Left ventricle myocardium inferior (tissue), 1 donor: ENCODE measurements around the gene NKIRAS2. TPM values are rescaled to one million over a fixed set of nuclear protein-coding genes. Genes with fewer than 3 reads are reported as not detected.
A peak's percentile ranks its signal among the peaks of the same experiment; 100 is the strongest.

Experiments used
- DNase-seq: peaks from one replicate; pipeline ENCODE4 v3.0.0-alpha.2; 2020
- H3K27ac ChIP-seq: fragments of 200-600 bp; replicated peaks from 2 replicates; pipeline ENCODE4 v1.8.0; 2021
- H3K27me3 ChIP-seq: fragments of 200-600 bp; 2 replicates; pipeline ENCODE4 v1.8.0; 2021; ENCODE audit warnings: low read depth
- H3K36me3 ChIP-seq: fragments of 200-600 bp; 2 replicates; pipeline ENCODE4 v1.8.0; 2021
- H3K4me1 ChIP-seq: fragments of 200-600 bp; 2 replicates; pipeline ENCODE4 v1.8.0; 2021
- H3K4me3 ChIP-seq: fragments of 200-600 bp; 2 replicates; pipeline ENCODE4 v1.8.0; 2021; ENCODE audit warnings: mild to moderate bottlenecking, moderate library complexity
- H3K9me3 ChIP-seq: fragments of 200-600 bp; replicated peaks from 2 replicates; pipeline ENCODE4 v1.8.0; 2021
- intact Hi-C: fragments of 100-400 bp; cut with micrococcal nuclease; formaldehyde crosslinking; loops from one replicate; pipeline ENCODE4 v1.11.0; 2022
- long read RNA-seq: library from polyadenylated mRNA; unstranded; transcript quantifications from one replicate; pipeline ENCODE4 v2.0.0, GENCODE V29; 2021
- total RNA-seq: library from RNA; stranded (reverse); fragmentation: NEBNext Ultra II Directional; extraction: Animal tissue kit (Norgen Biotek cat#: 25700); gene quantifications from one replicate; pipeline ENCODE4 v1.2.1, GENCODE V29; 2021
- TF ChIP-seq, protein P1 (sequence below): fragments of 200-600 bp; IDR thresholded peaks from 2 replicates; pipeline ENCODE4 v1.8.0; 2021; ENCODE audit warnings: antibody characterized with exemption, mild to moderate bottlenecking, borderline replicate concordance
- donor health status: DM: no; HTN: yes; CAD: no; lungs with severe emphysema.

Gene NKIRAS2
- total RNA-seq, result 50.9 TPM
- long read RNA-seq, full-length matches to known transcripts, result 153 of 188 reads
- long read RNA-seq, partial matches to known transcripts, result 2 of 188 reads
- long read RNA-seq, other reads (novel, unspliced or antisense), result 33 of 188 reads

- no peaks in the 10 kb centered on the region for H3K9me3 ChIP-seq
- peak within 1 kb of the TSS; percentile 88 for H3K27ac ChIP-seq
- H3K36me3 ChIP-seq, result peaks cover 31% of the 10 kb centered on the region
- peak; percentile 95 for DNase-seq
- no peaks in the 10 kb centered on the region for H3K27me3 ChIP-seq
- H3K4me1 ChIP-seq, result peaks cover 74% of the 10 kb centered on the region
- TF ChIP-seq, protein P1, sequence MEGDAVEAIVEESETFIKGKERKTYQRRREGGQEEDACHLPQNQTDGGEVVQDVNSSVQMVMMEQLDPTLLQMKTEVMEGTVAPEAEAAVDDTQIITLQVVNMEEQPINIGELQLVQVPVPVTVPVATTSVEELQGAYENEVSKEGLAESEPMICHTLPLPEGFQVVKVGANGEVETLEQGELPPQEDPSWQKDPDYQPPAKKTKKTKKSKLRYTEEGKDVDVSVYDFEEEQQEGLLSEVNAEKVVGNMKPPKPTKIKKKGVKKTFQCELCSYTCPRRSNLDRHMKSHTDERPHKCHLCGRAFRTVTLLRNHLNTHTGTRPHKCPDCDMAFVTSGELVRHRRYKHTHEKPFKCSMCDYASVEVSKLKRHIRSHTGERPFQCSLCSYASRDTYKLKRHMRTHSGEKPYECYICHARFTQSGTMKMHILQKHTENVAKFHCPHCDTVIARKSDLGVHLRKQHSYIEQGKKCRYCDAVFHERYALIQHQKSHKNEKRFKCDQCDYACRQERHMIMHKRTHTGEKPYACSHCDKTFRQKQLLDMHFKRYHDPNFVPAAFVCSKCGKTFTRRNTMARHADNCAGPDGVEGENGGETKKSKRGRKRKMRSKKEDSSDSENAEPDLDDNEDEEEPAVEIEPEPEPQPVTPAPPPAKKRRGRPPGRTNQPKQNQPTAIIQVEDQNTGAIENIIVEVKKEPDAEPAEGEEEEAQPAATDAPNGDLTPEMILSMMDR, result peak; percentile 98
- H3K4me3 ChIP-seq, result peak within 1 kb of the TSS; percentile 87
- intact Hi-C loops, result loop anchor here (5.0 kb wide), 1 partner anchor 98 kb away; no protein-coding TSS in a partner anchor
These were observed at the start of gene NKIRAS2 for GRCh38 chr17:42019509-42020404. TSS of gene NKIRAS2 (plus strand) at chr17:42020090. CDS start at chr17:42021578, 1,488 bp downstream.

DNA sequence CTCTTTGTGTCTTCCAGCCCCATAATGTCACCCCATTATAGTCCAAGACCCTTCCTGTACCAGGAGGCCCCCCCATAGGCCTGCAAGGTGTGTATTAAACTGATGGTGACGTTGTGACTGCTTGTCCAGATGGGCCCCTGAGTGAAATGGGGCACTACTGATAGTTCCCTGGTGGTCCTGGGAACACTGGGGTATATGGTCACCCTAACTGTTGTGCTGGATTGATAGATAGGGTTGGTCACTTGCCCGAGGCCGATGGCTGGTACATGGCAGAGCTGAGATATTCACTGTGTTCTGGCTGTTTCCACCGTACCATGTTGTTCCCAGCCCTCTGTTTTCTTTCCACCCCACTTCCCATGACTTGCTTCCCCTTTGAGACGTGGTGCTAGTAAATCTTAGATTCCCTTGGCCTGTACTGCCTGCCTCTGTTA, 49.0 kb upstream of the NKIRAS2 start:
- H3K27me3 ChIP-seq, result no peaks in the 10 kb centered on the region
- peaks cover 60% of the 10 kb centered on the region for H3K4me1 ChIP-seq
- no peak for DNase-seq
- intact Hi-C loops, result no loop called here
- peaks cover 66% of the 10 kb centered on the region for H3K36me3 ChIP-seq
- H3K4me3 ChIP-seq, result no peak overlapping the region
- no peaks in the 10 kb centered on the region for H3K9me3 ChIP-seq
- TF ChIP-seq, protein P1, result no peak
- no peak overlapping the region for H3K27ac ChIP-seq

DNA sequence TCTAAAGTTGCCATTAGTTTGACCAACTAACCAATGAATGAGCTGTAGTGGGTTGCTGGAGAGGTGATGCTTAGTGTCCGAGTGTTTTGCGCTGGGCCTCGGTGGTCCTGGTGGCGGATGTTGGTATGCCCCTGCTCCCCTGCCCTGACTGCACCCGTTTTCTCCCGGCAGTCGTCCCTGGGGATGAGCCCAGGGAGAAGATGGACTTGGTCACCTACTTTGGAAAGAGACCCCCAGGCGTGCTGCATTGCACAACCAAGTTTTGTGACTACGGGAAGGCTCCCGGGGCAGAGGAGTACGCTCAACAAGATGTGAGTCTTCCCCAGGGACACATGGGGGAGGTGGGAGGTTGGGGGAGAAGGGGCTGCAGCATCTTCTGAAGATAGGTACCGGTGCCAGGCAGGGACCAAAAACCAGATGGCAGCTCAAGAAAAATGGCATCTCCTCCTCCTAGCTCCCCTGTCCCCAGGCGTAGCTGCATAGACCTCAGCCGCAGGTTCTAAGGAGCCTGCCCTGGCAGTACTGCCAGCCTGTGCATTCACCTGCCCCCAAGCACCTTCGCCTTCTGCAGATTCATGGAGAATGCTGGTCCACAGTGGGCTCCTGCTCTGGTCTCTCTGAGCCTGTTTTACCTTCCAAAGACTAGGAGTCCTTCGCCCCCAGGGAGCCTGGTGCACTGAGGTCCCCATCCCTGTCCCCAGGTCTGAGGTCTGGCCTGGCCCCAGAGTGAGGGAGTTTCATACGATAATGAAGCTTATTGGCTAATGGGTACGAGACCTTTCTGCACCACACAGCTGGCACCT, 48.0 kb upstream of the NKIRAS2 start:
- no peak for DNase-seq
- TF ChIP-seq, protein P1, result no peak
- peaks cover 76% of the 10 kb centered on the region for H3K36me3 ChIP-seq
- intact Hi-C loops, result no loop called here
- no peak overlapping the region for H3K4me3 ChIP-seq
- H3K9me3 ChIP-seq, result no peaks in the 10 kb centered on the region
- H3K27ac ChIP-seq, result peak overlapping the region; percentile 72
- H3K27me3 ChIP-seq, result no peaks in the 10 kb centered on the region
- H3K4me1 ChIP-seq, result peaks cover 53% of the 10 kb centered on the region

- Histone ChIP-seq H3K27ac (peak overlapping the region; percentile 72), H3K4me3 (peak overlapping the region; percentile 16)
These were observed 47.1 kb upstream of the NKIRAS2 start for GRCh38 chr17:41972571-41973407.

More at GRCh38 chr17:41972571-41973407, 47.1 kb upstream of the NKIRAS2 start:
- peak; percentile 50 for DNase-seq
- H3K27me3 ChIP-seq, result no peaks in the 10 kb centered on the region
- intact Hi-C loops, result no loop called here
- H3K4me1 ChIP-seq, result peaks cover 44% of the 10 kb centered on the region
- TF ChIP-seq, protein P1, result no peak
- peaks cover 84% of the 10 kb centered on the region for H3K36me3 ChIP-seq
- no peaks in the 10 kb centered on the region for H3K9me3 ChIP-seq
